Activated naive CD4-positive, alpha-beta T cell (primary cell): Measurements from ENCODE around the gene POLR3G.

Source experiments
- DNase-seq, 4 experiments: peaks; one replicate each; lab custom pipeline; 2025; lab: John Stamatoyannopoulos, UW

POLR3G gene

GRCh38 chr5:90551376-90551775, 76.7 kb downstream of the POLR3G start:
- no peak for DNase-seq

GRCh38 chr5:90553711-90554110, 79.0 kb downstream of the POLR3G start:
- DNase-seq = no peak

- no peak for DNase-seq
Measured at GRCh38 chr5:90554358-90555006, 79.8 kb downstream of the POLR3G start.

- no peak for DNase-seq
Measured at GRCh38 chr5:90555666-90556065, 81.0 kb downstream of the POLR3G start.

- no peak for DNase-seq
Measured at GRCh38 chr5:90557391-90557790, 82.7 kb downstream of the POLR3G start.

GRCh38 chr5:90557871-90558270, 83.2 kb downstream of the POLR3G start:
- no peak for DNase-seq

GRCh38 chr5:90558344-90559192, 83.9 kb downstream of the POLR3G start, which contains the start of gene ADGRV1:
Gene ADGRV1 (plus strand): TSS chr5:90558797. CDS start chr5:90558896, 99 bp downstream.
- no peak for DNase-seq

GRCh38 chr5:90560771-90561170, 86.1 kb downstream of the POLR3G start:
- no peak for DNase-seq

GRCh38 chr5:90561766-90562165, 87.1 kb downstream of the POLR3G start:
- no peak for DNase-seq

- DNase-seq = no peak
Measured at GRCh38 chr5:90562341-90562740, 87.7 kb downstream of the POLR3G start.

GRCh38 chr5:90563108-90563507, 88.4 kb downstream of the POLR3G start:
- DNase-seq = no peak
